A673 (cell line): ENCODE measurements around the gene CCNI. TPM values are rescaled to one million over a fixed set of nuclear protein-coding genes. Genes with fewer than 3 reads are reported as not detected.
"Not testable (repeated sequence)": the region's sequence is repeated elsewhere in the genome, so short reads cannot be mapped to it uniquely, and the experiment has no call there.

ENCODE experiments used
- BruUV-seq: library from RNA; stranded (reverse); fragments of 400-500 nt; replicated peaks from 2 replicates; lab custom pipeline; 2021; lab: Mats Ljungman, UMichigan
- CTCF ChIA-PET: fragments of 300-600 bp; sonication (Branson Sonifier 250); formaldehyde crosslinking; loops from one replicate; lab custom pipeline; 2022; ENCODE audit warnings: antibody characterized with exemption; lab: Charles Lee
- POLR2A ChIA-PET: fragments of 300-600 bp; sonication (Branson Sonifier 250); formaldehyde crosslinking; loops from one replicate; lab custom pipeline; 2022; ENCODE audit warnings: antibody characterized with exemption; ENCODE audit not compliant: low non-redundant PET; lab: Charles Lee
- DNase-seq: peaks from one replicate; pipeline ENCODE4 v3.0.0-alpha.2; 2015; ENCODE audit warnings: low spot score
- H3K27ac ChIP-seq: fragments of 200-600 bp; sonication (generic); 2 replicates; pipeline ENCODE4 v1.5.1; 2016; ENCODE audit warnings: mixed run types, low read depth, mild to moderate bottlenecking, mixed read lengths, antibody characterized with exemption, low read length; ENCODE audit not compliant: poor library complexity, severe bottlenecking
- H3K27me3 ChIP-seq: fragments of 200-600 bp; sonication (generic); replicated peaks from 2 replicates; pipeline ENCODE4 v1.6.1; 2017; ENCODE audit warnings: mixed run types, low read depth, mild to moderate bottlenecking, mixed read lengths, antibody characterized with exemption, low read length; ENCODE audit not compliant: insufficient read depth, poor library complexity
- H3K36me3 ChIP-seq: fragments of 200-600 bp; sonication (generic); 2 replicates; pipeline ENCODE4 v1.6.1; 2016; ENCODE audit warnings: mixed run types, mild to moderate bottlenecking, mixed read lengths, antibody characterized with exemption, low read length; ENCODE audit not compliant: insufficient read depth, poor library complexity, severe bottlenecking
- H3K4me1 ChIP-seq: fragments of 200-600 bp; sonication (generic); 2 replicates; pipeline ENCODE4 v1.6.1; 2017; ENCODE audit warnings: mixed run types, mild to moderate bottlenecking, mixed read lengths, antibody characterized with exemption, low read length; ENCODE audit not compliant: insufficient read depth, poor library complexity, severe bottlenecking
- H3K4me3 ChIP-seq: fragments of 200-600 bp; sonication (generic); 2 replicates; pipeline ENCODE4 v1.5.1; 2016; ENCODE audit warnings: low read depth, mixed run types, mild to moderate bottlenecking, mixed read lengths, low read length; ENCODE audit not compliant: poor library complexity, severe bottlenecking
- H3K9me3 ChIP-seq: fragments of 200-600 bp; sonication (generic); 2 replicates; pipeline ENCODE4 v1.6.1; 2016; ENCODE audit warnings: mixed run types, low read depth, mild to moderate bottlenecking, mixed read lengths, antibody characterized with exemption, low read length; ENCODE audit not compliant: poor library complexity, severe bottlenecking
- CTCF ChIP-seq: fragments of 300-800, 200-600 bp; sonication (generic); conservative IDR thresholded peaks from 2 replicates; pipeline ENCODE4 v1.5.1; 2017; ENCODE audit warnings: low read depth, mild to moderate bottlenecking, antibody characterized with exemption, low read length, moderate library complexity, mixed read lengths
- EZH2 ChIP-seq: fragments of 200-600 bp; sonication (generic); IDR thresholded peaks from 2 replicates; pipeline ENCODE4 v1.6.1; 2017; ENCODE audit warnings: borderline replicate concordance, low read depth, mild to moderate bottlenecking, mixed read lengths, antibody characterized with exemption, low read length; ENCODE audit not compliant: poor library complexity, severe bottlenecking
- intact Hi-C: fragments of 100-400 bp; cut with micrococcal nuclease; formaldehyde crosslinking; loops from one replicate; pipeline ENCODE4 v1.10.0; 2022; ENCODE audit not compliant: unreplicated experiment
- total RNA-seq: library from RNA; stranded (reverse); gene quantifications from 2 replicates; pipeline ENCODE4 v1.2.3, GENCODE V29; 2021

The CCNI gene
- total RNA-seq, 1 experiment from 2014 or later, result 134 TPM

- POLR2A ChIA-PET, result no interaction called here
- intact Hi-C loops, result no loop called here
- Histone ChIP-seq H3K27ac (no peak overlapping the region), H3K9me3 (no peaks in the 10 kb centered on the region), H3K27me3 (no peaks in the 10 kb centered on the region), H3K4me1 (peaks cover 11% of the 10 kb centered on the region), H3K4me3 (peak overlapping the region; percentile 86), H3K36me3 (no peaks in the 10 kb centered on the region)
- CTCF ChIA-PET, result no interaction called here
- DNase-seq, result no peak
- BruUV-seq, result no TSS peak
- TF ChIP-seq CTCF (no peak), EZH2 (no peak)
Measured at GRCh38 chr4:77073981-77074380, 1.8 kb downstream of the CCNI start.

DNA sequence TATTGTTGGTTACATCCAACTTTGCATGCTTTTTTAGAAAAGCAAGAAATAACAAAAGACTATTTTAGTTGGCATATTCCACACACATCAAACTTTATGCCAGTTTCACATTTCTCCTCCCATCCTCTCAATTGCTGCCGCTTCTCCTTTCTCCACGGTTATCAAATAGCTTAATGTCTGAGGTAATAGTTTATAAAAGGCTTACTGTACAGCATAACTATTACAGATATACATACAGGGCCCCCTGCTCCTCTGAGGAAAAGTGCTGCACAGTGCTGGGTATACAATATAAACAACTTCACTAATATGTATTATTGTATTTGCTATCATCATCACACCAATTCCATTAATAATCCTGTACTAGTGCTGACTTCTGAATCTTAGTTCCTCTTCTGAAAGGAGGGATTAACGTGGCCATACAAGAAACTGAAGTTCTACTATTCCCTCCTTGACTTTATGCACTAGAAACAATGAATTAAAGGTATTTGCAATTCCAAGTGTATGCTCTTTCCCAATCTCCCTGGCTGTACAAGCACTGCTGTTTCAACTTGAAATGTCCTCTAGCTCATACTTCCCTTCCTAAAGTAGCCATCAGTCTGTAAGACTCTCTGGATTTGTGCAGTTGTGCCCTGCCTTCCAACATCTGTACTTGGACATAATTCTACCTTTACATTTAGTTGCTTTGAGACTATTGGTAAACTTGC lies 2.5 kb downstream of the CCNI start:
- H3K27me3 ChIP-seq, result no peaks in the 10 kb centered on the region
- peaks cover 11% of the 10 kb centered on the region for H3K4me1 ChIP-seq
- POLR2A ChIA-PET, result no interaction called here
- H3K27ac ChIP-seq, result no peak overlapping the region
- BruUV-seq, result no TSS peak
- CTCF ChIA-PET, result no interaction called here
- DNase-seq, result no peak
- no peak for TF ChIP-seq EZH2
- no peak for TF ChIP-seq CTCF
- intact Hi-C loops, result no loop called here
- no peaks in the 10 kb centered on the region for H3K36me3 ChIP-seq
- peak overlapping the region; percentile 86 for H3K4me3 ChIP-seq
- no peaks in the 10 kb centered on the region for H3K9me3 ChIP-seq

DNA sequence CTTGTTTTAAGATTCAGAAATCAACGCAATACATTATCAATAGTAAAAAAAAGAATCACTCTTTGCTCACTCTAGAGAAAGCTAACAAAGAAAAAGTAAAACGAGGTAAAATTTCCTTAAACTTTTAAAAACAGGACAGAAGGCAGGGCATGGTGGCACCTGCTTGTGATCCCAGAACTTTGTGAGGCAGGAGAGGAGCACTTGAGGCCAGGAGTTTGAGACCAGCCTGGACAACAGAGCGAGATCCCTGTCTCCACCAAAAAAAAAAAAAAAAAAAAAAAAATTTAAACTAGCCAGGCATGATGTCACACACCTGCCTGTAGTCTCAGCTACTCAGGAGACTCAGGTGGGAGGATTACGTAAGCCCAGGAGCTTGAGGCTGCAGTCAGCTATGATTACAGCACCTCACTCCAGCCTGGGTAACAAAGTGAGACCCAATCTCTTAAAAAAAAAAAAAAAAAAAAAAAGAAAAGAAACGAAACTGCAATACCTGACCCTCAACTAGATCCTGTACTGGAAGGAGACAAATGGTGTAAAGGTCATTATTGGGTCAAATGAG lies 3.5 kb downstream of the CCNI start:
- intact Hi-C loops, result no loop called here

GRCh38 chr4:77069514-77069913 lies 6.3 kb downstream of the CCNI start:
- CTCF ChIA-PET, H3K27me3 ChIP-seq, H3K27ac ChIP-seq, H3K36me3 ChIP-seq, H3K9me3 ChIP-seq, DNase-seq, BruUV-seq, H3K4me3 ChIP-seq, intact Hi-C loops: not testable (repeated sequence)
- POLR2A ChIA-PET, result interaction anchor here (0.6 kb wide), 1 partner anchor 619 kb away, joined by 8 read pairs; no protein-coding TSS in a partner anchor
- H3K4me1 ChIP-seq, result peaks cover 11% of the 10 kb centered on the region

More for the DNA sequence above, 3.5 kb downstream of the CCNI start:
- TF ChIP-seq CTCF (no peak), EZH2 (no peak)
- Histone ChIP-seq H3K9me3 (no peaks in the 10 kb centered on the region), H3K4me1 (peaks cover 11% of the 10 kb centered on the region), H3K4me3 (no peak overlapping the region), H3K27me3 (no peaks in the 10 kb centered on the region), H3K36me3 (no peaks in the 10 kb centered on the region), H3K27ac (no peak overlapping the region)
- no peak for DNase-seq
- BruUV-seq, result no TSS peak
- CTCF ChIA-PET, result no interaction called here
- POLR2A ChIA-PET, result interaction anchor here (0.6 to 0.7 kb wide), 2 partner anchors 14 to 260 kb away, joined by 5 to 22 read pairs; no protein-coding TSS in a partner anchor
